HL-60 (cell line): Measurements from ENCODE around the gene GCAT.

Source experiments
- DNase-seq, 2 experiments: peaks; one replicate each; pipeline ENCODE4 v3.0.0-alpha.2; 2010 to 2020; ENCODE audit warnings: low read depth in 1 of 2, low spot score in 1 of 2
- H3K27ac ChIP-seq: fragments of 250-450 bp; sonication (Bioruptor Pico); replicated peaks from 2 replicates; pipeline ENCODE4 v1.5.1; 2020; ENCODE audit warnings: mild to moderate bottlenecking, moderate library complexity
- H3K27me3 ChIP-seq: fragments of 250-450 bp; sonication (Bioruptor Pico); 2 replicates; pipeline ENCODE4 v1.5.1; 2021; ENCODE audit warnings: mild to moderate bottlenecking, moderate library complexity; ENCODE audit not compliant: insufficient read depth, poor library complexity, severe bottlenecking
- H3K4me3 ChIP-seq: replicated peaks from 2 replicates; pipeline ENCODE4 v1.5.1; 2011; ENCODE audit warnings: mild to moderate bottlenecking, control low read depth, low read length; ENCODE audit not compliant: insufficient read depth
- GABPA ChIP-seq: IDR thresholded peaks from 2 replicates; pipeline ENCODE4 v1.6.1; 2012; ENCODE audit warnings: low read depth
- POLR2AphosphoS5 ChIP-seq: IDR thresholded peaks from 2 replicates; pipeline ENCODE4 v1.6.1; 2012; ENCODE audit warnings: low read depth
- SPI1 ChIP-seq: IDR thresholded peaks from 2 replicates; pipeline ENCODE4 v1.6.1; 2012; ENCODE audit warnings: low read depth, mild to moderate bottlenecking, borderline replicate concordance
- TF ChIP-seq, protein P1 (sequence below): IDR thresholded peaks from one replicate; pipeline ENCODE4 v1.5.1; 2011; ENCODE audit warnings: low read length, control low read depth, inconsistent platforms; ENCODE audit not compliant: insufficient read depth
- TF ChIP-seq, protein P2 (sequence below): IDR thresholded peaks from 2 replicates; pipeline ENCODE4 v1.6.1; 2012; ENCODE audit warnings: low read depth; ENCODE audit not compliant: insufficient replicate concordance

GCAT gene

DNA sequence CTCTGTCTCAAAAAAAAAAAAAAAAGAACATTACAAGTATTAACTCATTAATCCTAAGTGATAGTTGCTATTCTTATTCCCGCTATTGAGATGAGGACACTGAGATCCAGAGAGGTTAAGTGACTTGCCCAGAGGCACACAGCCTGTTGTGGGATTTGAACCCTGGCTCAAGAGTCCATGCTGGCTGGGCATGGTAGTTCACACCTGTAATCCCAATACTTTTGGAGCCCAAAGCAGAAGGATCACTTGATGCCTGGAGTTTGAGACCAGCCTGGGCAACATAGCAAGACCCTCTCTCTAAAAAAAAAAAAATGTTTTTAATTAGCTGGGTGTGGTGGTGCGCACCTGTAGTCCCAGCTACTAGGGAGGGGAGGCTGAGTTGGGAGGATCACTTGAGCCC is 4.1 kb downstream of the GCAT start:
- no peak for TF ChIP-seq SPI1
- TF ChIP-seq, protein P1, sequence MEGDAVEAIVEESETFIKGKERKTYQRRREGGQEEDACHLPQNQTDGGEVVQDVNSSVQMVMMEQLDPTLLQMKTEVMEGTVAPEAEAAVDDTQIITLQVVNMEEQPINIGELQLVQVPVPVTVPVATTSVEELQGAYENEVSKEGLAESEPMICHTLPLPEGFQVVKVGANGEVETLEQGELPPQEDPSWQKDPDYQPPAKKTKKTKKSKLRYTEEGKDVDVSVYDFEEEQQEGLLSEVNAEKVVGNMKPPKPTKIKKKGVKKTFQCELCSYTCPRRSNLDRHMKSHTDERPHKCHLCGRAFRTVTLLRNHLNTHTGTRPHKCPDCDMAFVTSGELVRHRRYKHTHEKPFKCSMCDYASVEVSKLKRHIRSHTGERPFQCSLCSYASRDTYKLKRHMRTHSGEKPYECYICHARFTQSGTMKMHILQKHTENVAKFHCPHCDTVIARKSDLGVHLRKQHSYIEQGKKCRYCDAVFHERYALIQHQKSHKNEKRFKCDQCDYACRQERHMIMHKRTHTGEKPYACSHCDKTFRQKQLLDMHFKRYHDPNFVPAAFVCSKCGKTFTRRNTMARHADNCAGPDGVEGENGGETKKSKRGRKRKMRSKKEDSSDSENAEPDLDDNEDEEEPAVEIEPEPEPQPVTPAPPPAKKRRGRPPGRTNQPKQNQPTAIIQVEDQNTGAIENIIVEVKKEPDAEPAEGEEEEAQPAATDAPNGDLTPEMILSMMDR, result no peak
- TF ChIP-seq GABPA, result no peak
- DNase-seq, result no peak
- Histone ChIP-seq H3K4me3 (no peak overlapping the region), H3K27me3 (no peaks in the 10 kb centered on the region), H3K27ac (no peak overlapping the region)

DNA sequence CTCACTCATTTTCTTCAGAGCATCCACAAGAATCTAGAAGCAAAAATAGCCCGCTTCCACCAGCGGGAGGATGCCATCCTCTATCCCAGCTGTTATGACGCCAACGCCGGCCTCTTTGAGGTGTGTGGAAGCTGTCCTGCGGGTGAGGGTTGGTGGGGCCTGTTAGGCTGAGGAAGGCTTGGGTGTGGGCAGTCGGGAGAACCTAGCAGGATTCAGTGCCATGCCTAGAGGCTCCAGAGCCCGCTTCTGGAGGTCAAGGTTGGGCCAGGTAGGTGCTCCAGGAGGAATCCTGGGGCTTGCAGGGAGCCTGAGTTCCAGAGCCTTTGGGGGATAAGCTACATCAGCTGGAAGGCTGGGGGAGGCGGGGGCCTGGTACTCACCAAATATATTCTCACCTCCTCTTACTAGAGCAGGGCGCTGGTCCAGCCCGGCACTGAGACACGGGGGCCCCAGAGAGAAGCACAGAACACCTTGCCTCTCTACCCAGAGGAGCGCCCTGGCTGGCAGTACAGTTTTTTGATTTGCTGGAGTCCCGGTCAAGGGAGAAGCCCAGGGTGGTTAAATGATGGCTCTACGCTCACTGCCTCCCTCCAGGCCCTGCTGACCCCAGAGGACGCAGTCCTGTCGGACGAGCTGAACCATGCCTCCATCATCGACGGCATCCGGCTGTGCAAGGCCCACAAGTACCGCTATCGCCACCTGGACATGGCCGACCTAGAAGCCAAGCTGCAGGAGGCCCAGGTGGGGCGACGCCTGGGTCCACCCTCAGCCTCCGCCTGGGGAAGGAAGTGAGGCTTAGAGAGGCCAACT is 5.3 kb downstream of the GCAT start:
- Histone ChIP-seq H3K27ac (no peak overlapping the region), H3K4me3 (no peak overlapping the region), H3K27me3 (no peaks in the 10 kb centered on the region)
- no peak for TF ChIP-seq GABPA
- TF ChIP-seq, protein P1, result no peak
- TF ChIP-seq, protein P2, sequence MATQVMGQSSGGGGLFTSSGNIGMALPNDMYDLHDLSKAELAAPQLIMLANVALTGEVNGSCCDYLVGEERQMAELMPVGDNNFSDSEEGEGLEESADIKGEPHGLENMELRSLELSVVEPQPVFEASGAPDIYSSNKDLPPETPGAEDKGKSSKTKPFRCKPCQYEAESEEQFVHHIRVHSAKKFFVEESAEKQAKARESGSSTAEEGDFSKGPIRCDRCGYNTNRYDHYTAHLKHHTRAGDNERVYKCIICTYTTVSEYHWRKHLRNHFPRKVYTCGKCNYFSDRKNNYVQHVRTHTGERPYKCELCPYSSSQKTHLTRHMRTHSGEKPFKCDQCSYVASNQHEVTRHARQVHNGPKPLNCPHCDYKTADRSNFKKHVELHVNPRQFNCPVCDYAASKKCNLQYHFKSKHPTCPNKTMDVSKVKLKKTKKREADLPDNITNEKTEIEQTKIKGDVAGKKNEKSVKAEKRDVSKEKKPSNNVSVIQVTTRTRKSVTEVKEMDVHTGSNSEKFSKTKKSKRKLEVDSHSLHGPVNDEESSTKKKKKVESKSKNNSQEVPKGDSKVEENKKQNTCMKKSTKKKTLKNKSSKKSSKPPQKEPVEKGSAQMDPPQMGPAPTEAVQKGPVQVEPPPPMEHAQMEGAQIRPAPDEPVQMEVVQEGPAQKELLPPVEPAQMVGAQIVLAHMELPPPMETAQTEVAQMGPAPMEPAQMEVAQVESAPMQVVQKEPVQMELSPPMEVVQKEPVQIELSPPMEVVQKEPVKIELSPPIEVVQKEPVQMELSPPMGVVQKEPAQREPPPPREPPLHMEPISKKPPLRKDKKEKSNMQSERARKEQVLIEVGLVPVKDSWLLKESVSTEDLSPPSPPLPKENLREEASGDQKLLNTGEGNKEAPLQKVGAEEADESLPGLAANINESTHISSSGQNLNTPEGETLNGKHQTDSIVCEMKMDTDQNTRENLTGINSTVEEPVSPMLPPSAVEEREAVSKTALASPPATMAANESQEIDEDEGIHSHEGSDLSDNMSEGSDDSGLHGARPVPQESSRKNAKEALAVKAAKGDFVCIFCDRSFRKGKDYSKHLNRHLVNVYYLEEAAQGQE, result no peak
- TF ChIP-seq SPI1, result no peak
- DNase-seq, result no peak

DNA sequence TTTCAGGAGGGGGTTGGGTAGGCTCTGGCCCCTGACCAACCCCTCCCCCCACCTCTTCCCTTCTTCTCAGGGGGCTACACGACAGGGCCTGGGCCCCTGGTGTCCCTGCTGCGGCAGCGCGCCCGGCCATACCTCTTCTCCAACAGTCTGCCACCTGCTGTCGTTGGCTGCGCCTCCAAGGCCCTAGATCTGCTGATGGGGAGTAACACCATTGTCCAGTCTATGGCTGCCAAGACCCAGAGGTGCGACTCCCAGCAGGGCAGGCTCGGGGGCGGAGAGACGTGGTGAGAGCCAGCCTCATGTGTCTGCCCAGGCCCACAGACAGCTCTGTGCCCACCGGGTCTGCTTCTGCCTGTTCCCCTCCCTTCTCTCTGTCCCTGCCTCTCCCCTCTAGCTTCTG is 7.9 kb downstream of the GCAT start:
- DNase-seq, result no peak
- H3K27ac ChIP-seq, result no peak overlapping the region
- TF ChIP-seq, protein P1, result no peak
- TF ChIP-seq POLR2AphosphoS5, result no peak
- TF ChIP-seq GABPA, result no peak
- TF ChIP-seq SPI1, result no peak
- TF ChIP-seq, protein P2, result no peak
- H3K4me3 ChIP-seq, result no peak overlapping the region
- peaks cover 2% of the 10 kb centered on the region for H3K27me3 ChIP-seq
